T-helper 2 cell treated with Interferon-gamma antibody and Interleukin-4, amounts not matched to agents 100 ng/mL and 5 ng/mL, for 36 hours (primary cell): Measurements from ENCODE around the gene SELENOW. TPM values are rescaled to one million over a fixed set of nuclear protein-coding genes. Genes with fewer than 3 reads are reported as not detected.
"Not testable (repeated sequence)": the region's sequence is repeated elsewhere in the genome, so short reads cannot be mapped to it uniquely, and the experiment has no call there.

ENCODE experiments used
- intact Hi-C: fragments of 100-400 bp; cut with micrococcal nuclease; formaldehyde crosslinking; loops from one replicate; pipeline ENCODE4 v1.15.1; 2023
- total RNA-seq: library from RNA; stranded (reverse); gene quantifications from 2 replicates; pipeline ENCODE4 v1.2.3, GENCODE V29; 2022

SELENOW gene
- total RNA-seq, 1 donor from 2014 or later, result 95.1 TPM

DNA sequence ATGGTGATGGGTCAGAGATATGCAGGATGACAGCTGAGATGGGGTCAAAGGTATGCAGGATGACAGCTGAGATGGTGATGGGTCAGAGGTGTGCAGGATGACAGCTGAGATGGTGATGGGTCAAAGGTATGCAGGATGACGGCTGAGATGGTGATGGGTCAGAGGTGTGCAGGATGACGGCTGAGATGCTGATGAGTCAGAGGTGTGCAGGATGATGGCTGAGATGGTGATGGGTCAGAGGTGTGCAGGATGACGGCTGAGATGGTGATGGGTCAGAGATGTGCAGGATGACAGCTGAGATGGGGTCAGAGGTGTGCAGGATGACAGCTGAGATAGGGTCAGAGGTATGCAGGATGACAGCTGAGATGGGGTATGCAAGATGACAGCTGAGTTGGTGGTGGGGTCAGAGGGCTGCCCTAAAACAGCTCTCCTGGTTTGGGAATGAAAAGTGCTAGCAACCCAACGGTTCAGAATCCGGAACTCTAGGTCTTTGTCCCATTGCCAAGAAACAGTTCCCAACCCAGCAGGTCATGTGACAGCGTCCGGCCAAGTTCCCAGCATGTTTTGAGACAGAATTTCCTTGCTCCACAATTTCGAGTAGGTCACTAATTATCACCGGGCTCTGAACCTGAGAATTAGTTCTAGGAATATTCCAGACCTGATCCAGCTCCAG is 3.2 kb downstream of the SELENOW start:
- intact Hi-C loops, result no loop called here

DNA sequence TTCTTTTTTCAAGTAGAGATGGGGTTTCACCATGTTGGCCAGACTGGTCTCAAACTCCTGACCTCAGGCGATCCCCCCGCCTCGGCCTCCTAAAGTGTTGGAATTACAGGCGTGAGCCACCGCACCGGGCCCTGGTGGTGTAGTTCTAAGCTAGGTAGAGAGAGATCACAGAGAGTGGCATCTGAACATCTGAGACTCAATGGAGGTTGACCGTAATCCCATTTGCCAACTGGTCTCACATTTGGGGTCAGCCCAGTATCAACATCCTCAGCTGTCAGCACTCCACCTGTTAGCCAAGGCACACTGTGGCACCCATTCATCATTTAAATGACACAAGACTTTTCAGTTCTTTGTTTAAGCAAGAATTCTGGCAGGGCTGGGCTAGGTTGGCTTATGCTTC is 8.1 kb downstream of the SELENOW start:
- intact Hi-C loops, result no loop called here

DNA sequence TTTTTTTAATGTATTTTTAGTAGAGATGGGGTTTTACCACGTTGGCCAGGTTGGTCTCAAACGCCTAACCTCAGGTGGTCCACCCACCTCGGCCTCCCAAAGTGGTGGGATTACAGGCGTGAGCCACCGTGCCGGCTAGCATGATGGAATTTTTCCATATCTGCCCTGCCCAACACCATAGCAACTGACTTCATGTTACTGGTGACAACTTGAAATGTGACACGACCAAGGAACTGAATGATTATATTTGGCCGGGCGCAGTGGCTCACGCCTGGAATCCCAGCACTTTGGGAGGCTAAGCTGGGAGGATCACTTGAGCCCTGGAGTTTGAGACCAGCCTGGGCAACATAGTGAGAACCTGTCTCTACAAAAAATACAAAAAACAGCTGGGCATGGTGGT is 8.8 kb downstream of the SELENOW start:
- intact Hi-C loops, result not testable (repeated sequence)

DNA sequence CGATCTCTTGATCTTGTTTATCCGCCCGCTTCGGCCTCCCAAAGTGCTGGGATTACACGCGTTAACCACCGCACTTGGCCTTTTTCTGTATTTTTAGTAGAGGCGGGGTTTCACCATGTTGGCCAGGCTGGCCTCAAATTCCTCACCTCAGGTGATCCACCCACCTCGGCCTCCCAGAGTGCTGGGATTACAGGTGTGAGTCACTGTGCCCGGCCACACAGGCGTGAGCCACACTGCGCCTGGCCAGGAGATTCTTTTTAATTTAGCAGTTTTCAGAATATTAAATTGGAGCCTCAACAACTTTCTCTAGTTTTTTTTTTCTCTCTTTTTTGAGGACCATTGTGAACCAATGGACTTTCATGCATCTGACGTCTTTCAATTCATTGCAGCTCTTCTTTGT is 11.3 kb downstream of the SELENOW start:
- intact Hi-C loops, result not testable (repeated sequence)

DNA sequence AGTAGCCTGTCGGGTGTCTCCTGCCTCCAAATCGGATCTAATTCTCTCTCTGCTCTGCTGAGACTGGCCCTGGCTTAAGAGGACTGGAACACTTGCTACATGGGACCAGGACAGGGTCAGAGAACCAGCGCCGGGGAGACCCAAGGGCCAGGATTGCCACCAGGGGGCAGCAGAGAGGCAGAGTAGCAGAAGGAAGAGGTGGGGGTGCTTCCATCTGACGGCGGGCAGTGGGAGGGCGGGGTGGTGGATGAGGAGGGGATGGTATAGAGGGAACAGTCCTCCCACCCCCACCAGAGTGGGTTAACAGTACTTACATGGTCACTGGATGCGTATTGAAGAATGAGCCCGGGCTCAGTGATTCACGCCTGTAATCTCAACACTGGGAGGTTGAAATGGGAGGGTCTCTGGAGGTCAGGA is 11.9 kb downstream of the SELENOW start:
- intact Hi-C loops, result no loop called here

DNA sequence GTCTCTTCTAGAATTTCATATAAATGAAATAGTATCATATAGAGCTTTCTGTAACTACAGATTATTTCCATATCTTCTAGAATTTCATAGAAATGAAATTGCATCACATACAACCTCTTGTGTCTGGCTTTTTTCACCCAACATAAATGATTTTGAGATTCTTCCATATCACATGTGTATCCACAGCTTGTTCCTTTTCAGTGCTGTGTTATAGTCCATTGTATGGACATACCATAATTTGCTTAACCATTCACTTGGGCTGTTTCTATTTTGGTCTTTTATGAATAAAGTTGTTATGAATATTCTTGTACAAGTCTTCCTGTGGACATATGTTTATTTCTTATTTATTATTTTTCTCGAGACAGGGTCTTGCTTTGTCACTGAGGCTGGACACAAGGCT is 14.1 kb downstream of the SELENOW start:
- intact Hi-C loops, result no loop called here

DNA sequence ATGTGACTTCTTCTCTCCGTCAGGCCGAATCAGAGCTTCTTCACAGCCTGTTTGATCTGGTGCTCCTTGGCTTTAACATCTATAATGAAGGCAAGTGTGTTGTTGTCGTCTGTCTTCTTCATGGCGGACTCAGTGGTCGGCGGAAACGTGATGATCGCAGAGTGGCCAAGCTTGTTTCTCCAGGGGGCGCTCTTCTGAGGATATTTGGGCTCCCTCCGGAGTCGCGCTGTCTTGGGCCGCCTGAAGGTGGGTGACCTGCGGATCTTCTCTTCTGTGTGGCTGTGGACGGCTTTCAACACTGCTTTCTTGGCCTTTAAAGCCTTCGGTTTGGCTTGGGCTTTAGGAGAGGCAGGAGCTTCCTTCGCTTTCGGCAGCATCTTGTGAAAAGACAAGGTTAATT is 16.0 kb downstream of the SELENOW start:
- intact Hi-C loops, result no loop called here

DNA sequence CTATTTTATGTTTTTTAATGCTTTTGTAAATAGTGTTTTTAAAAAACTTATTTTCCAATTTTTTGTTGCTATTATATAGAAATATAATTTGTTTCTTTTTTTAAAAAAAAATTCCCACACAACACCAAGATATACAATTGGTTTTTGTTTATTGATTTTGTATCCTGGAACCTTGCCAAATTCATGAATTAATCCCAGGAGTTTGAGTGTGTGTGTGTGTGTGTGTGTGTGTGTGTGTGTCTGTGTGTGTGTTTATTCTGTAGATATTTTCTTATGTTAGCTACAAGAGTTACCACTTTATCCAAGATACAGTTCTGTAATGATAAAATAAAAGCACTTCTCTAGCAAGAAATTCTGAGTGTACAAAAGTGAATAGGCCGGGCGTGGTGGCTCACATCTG is 18.3 kb downstream of the SELENOW start:
- intact Hi-C loops, result no loop called here

DNA sequence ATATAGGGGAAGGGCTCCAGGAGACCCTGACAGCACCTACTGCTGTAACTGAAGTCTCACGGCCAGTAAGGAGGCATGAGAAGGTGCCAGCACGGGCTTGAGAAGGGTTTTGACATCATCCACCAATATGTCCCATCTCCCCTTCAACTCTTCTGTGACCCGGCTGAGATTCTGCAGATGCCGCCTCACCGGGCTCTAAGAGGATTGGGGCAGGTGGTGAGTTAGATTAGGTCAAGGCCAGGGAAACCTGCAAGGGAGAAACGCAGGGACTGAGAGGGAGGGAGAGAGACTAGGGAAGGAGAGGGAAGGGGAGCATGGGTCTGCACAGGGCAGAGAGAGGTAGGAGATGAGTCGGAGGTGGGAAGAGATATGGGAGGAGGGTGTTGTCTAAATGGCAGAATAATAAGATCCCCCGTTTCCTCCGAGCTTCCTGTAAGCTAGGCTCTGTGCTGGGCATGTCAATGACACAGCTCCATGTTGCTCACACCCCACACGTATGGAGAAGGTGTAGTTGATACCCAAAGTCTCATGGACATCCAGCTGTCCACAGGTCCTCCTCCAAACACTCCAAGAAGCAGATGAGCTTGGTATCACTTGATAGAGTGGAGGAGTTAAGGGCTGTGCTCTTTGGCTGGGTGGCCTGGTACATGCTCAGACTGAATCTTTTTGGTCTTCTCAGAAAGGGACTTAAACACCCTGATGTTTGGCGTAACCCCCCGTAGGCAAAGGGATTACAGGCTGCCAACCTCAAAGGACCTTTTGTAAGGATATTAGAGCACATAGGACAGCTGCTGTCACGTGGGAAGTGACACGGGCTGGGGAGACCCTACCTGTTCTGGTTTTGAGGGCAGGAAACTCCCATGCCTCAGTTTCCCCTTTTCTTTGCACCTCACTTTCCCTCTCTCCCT is 19.7 kb downstream of the SELENOW start:
- intact Hi-C loops, result no loop called here

DNA sequence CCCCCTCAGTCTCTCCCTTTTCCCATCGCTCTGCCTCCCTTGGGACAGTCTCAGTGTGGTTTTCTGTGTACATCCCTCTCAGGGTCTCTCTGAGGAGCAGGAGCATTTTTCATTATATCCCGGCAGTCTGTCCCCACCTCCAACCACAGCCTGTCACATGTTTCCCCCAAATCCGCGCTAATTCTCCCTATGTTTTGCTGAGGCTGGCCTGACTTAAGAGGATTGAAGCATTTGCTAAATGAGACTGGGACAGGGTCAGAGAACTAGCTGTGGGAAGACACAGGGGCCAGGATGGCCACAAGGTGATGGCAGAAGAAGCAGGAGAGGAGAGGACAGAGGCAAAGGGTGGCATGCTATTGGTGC is 20.4 kb downstream of the SELENOW start:
- intact Hi-C loops, result no loop called here

DNA sequence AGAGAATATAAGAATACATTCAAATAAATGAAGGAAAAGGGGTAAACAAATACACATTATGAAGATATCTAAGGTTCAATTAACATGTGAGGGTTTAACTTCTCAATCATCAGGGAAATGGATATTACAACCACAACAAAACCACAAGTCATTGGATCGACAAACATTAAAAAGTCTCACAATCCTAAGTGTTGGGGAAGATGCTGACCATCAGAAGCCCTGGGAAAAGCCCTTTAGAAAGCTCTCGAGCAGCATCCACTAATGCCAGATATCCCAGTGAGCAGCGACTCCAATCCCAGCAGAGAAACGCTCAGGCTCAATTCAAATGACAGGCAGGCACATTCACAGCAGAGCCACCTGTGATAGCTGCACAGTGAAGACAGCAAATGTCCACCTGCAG is 22.8 kb downstream of the SELENOW start:
- intact Hi-C loops, result no loop called here

DNA sequence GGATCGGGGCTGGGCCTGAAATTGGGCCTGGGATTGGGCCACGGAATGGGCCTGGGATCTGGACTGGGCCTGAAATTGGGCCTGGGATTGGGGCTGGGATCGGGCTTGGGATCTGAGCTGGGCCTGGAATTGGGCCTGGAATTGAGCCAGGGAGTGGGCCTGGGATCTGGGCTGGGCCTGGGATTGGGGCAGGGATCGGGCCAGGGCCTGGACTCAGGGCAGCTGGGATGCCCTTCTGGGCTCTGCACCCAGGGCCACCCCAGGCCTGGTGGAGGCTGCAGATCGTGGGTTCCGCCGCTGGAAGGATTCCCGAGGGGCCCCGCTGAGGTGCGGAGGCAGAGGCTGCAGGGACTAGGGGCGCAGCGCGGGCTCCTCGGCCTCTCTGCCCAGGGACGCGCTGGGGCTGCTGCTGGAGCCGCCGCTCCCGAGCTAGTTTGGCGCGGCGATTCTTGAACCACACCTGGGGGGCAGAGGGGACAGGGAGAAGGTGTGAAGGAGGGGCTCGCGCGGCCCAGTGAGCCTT is 24.1 kb downstream of the SELENOW start:
- intact Hi-C loops, result no loop called here

DNA sequence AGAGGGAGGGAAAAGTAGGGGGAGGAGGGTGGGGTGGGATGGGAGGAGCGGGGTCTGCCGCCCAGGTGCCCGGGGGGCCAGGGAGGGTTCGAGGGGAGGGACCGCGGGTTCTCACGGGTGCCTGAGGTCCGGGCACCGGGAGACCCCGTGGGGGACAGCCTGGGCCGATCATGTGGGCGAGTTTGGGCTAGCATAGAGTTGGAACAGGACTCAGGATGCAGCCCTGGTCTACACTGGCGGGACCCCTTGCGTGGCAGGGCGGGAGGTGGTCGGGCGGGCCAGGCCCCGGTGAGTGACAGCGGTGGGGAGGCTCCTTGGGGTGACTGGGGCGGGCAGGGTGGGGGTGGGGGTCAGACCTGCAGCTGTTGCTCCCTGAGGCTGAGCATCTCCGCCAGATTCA is 24.6 kb downstream of the SELENOW start:
- intact Hi-C loops, result not testable (repeated sequence)

DNA sequence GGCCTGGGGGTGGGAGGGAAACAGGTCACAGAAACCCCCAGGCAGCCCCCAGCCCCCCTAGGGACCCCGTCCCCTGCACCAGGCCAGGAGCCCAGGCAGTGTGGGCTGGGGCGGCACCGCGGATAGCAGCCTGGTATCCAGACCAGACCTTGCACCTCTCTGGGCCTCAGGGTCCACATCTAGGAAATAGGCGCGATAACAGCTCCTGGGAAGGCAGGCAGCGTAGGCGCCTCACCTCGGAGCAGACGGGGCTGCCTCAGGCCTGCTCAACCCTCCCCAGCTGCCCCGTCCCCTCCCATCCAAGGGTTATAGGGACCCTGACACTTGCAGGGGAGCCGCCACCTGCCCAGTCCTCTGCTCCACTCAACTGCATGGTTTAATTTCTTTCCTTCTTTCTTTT is 25.2 kb downstream of the SELENOW start:
- intact Hi-C loops, result not testable (repeated sequence)

DNA sequence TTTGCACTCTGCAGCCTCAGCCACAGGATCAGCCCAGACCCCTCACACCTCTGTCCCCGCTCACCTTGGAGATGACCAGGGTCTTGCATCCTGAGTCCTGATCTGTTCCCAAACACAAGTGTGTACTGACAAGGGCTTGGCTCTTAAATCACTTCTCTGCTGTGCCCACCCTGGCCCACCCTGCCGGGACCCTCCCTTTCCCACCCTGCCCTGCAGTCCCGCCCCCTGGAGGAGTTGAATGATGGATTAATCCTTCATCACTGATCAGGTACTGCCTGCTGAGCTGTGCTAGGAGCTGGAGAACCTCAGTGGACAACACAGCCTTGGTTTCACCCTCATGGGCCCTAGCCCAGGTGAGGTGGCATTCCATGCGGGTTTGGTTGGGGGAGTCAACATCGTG is 25.9 kb downstream of the SELENOW start, which contains the start of gene TPRX1:
TPRX1 (minus strand) TSS at position 101 of the 400 bp plus-strand sequence; CDS start at position 89, 12 bp downstream.
- intact Hi-C loops, result not testable (repeated sequence)

DNA sequence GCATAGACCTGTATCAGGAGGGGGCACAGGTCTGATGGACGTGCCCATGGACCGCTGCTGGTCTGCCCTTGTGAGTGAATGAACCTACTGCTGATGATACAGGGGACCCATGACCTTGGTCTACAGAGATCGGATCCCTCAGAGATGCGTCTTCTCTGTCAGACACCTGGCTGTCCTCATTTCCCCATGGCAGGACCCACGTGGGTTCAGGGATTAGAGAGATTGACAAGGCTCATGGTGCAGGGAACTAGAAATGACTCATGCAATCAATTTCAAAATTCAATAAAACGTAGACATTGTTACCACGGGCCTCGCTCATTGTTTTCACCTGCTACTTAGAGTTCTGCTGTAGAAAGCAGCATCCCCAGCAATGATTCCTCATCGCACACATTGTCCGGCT is 26.8 kb downstream of the SELENOW start:
- intact Hi-C loops, result no loop called here

DNA sequence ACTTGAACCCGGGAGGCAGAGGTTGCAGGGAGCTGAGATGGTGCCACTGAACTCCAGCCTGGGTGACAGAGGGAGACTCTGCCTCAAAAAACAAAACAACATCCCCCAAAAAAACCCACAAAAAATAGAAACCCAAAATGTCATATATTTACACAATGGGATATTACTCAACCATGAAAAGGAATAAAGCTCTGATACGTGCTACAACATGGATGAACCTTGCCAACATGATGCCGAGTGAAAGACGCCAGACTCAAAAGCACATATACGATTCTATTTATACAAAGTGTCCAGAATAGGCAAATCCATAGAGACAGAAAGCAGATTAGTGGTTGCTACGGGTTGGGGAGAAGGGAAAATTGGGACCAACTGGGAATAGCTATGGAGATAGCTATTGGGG is 27.9 kb downstream of the SELENOW start:
- intact Hi-C loops, result no loop called here

DNA sequence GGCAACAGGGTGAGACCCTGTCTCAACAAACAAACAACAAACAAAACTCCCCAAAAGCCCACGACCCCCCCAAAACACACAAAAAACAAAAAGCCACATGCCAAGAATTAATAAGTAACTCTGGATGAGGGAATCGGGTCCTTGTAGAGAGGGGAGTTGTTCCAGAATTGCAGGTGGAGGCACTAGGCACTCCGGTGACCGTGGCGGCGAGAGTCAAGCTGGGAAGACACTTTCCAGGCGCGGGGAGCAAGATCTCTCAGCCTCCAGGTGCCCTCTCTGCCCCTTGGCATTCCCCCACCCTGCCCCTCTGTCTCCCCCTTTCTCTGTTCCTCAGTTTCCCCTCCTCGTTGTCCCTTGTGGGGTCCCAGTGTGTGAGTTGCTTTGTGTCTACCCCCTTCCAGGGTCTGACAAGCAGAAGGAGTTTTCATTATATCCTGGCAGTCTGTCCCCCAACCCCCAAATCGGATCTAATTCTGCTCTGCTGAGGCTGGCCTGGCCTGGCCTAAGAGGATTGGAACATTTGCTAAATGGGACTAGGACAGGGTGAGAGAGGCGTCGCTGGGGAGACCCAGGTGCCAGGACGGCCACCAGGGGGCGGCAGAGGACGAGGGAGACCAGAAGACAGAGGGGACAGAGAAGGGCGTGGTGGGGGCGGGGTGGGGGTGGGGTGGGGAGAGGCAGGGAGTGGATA is 34.9 kb downstream of the SELENOW start:
- intact Hi-C loops, result no loop called here

DNA sequence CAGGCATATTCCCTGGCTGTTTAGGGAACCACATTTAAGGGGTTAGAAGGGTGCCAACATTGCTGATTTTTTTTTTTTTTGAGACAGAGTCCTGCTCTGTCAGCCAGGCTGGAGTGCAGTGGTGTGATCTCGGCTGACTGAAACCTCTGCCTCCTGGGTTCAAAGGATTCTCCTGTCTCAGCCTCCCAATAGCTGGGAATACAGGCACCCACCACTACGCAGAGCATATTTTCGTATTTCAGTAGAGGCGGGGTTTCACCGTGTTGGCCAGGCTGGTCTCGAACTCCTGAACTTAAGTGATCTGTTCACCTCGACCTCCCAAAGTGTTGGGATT is 35.5 kb downstream of the SELENOW start:
- intact Hi-C loops, result no loop called here

DNA sequence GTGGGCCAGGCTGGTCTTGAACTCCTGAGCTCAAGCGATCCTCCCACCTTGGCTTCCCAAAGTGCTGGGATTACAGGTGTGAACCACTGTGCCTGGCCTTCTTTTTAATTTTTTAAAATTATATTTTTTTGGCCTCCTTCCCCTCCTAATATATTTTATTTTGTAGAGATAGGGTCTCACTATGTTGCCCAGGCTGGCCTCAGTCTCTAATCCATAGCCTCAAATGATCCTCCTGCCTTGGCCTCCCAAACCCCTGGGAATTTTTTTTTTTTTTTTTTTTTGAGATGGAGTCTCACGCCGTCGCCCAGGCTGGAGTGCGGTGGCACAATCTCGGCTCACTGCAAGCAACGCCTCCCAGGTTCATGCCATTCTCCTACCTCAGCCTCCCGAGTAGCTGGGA is 37.8 kb downstream of the SELENOW start:
- intact Hi-C loops, result not testable (repeated sequence)

DNA sequence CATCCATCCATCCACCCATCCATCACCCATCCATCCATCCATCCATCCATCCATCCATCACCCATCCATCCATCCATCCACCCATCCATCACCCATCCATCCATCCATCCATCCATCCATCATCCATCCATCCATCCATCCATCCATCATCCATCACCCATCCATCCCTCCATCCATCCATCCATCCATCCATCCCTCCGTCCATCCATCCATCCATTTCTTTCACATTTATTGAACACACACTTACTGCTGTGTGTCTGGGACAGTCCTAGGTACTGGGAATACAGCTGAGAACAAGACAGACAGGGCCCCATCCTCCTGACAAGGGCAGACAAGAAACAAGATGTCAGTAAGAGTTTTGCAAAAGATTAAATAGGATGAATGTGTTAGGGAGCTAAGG is 39.7 kb downstream of the SELENOW start:
- intact Hi-C loops, result not testable (repeated sequence)

DNA sequence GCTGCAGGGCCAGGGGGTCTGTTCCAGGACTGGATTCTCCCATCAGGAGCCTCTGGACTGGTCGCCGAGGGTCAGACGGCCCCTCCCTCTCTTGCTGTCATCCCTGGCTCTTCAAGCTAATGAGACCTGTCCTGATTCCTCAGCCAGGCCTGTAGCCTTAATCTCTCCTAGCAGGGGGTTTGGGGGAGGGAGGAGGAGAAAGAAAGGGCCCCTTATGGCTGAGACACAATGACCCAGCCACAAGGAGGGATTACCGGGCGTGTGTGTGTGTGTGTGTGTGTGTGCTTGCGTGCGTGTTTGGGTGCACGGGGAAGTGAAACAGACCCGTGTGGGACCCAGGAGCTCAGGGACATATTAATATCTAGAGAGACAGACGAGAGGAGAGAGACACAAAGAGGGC is 41.4 kb downstream of the SELENOW start:
- intact Hi-C loops, result no loop called here
